Hepatocyte (in vitro differentiated cells): ENCODE measurements around the gene ZMYND8.

ENCODE experiments used
- EZH2 ChIP-seq: fragments of 200-600 bp; sonication (generic); IDR thresholded peaks from 2 replicates; pipeline ENCODE4 v1.6.1; 2016; ENCODE audit warnings: antibody characterized with exemption, mild to moderate bottlenecking, borderline replicate concordance
- EZH2phosphoT487 ChIP-seq: fragments of 200-600 bp; sonication (generic); IDR thresholded peaks from one replicate; pipeline ENCODE4 v1.6.1; 2018; ENCODE audit warnings: antibody characterized with exemption, mild to moderate bottlenecking, low read depth, moderate library complexity; ENCODE audit not compliant: unreplicated experiment, severe bottlenecking
- TF ChIP-seq, protein P1 (sequence below): fragments of 200-600 bp; sonication (generic); IDR thresholded peaks from 2 replicates; pipeline ENCODE4 v1.5.1; 2016; ENCODE audit warnings: antibody characterized with exemption, mild to moderate bottlenecking; ENCODE audit not compliant: poor library complexity

- no peak for TF ChIP-seq EZH2
- TF ChIP-seq, protein P1, sequence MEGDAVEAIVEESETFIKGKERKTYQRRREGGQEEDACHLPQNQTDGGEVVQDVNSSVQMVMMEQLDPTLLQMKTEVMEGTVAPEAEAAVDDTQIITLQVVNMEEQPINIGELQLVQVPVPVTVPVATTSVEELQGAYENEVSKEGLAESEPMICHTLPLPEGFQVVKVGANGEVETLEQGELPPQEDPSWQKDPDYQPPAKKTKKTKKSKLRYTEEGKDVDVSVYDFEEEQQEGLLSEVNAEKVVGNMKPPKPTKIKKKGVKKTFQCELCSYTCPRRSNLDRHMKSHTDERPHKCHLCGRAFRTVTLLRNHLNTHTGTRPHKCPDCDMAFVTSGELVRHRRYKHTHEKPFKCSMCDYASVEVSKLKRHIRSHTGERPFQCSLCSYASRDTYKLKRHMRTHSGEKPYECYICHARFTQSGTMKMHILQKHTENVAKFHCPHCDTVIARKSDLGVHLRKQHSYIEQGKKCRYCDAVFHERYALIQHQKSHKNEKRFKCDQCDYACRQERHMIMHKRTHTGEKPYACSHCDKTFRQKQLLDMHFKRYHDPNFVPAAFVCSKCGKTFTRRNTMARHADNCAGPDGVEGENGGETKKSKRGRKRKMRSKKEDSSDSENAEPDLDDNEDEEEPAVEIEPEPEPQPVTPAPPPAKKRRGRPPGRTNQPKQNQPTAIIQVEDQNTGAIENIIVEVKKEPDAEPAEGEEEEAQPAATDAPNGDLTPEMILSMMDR, result no peak
- no peak for TF ChIP-seq EZH2phosphoT487
Measured at GRCh38 chr20:47392721-47393073, 36.2 kb upstream of the ZMYND8 start.
